GM21723 (cell line): ENCODE results near the gene DRC3.
"Not testable (repeated sequence)": the region's sequence is repeated elsewhere in the genome, so short reads cannot be mapped to it uniquely, and the experiment has no call there.

Experiments
- ATAC-seq: cut with Tn5 transposase; IDR thresholded peaks from one replicate; pipeline ENCODE4 v1.9.1; 2021; ENCODE audit warnings: mild to moderate bottlenecking, moderate library complexity; ENCODE audit not compliant: unreplicated experiment

Gene DRC3

GRCh38 chr17:17990282-17990681 lies 17.6 kb downstream of the DRC3 start:
- ATAC-seq, result no peak

- ATAC-seq, result no peak
Measured at GRCh38 chr17:17993366-17993765, 20.7 kb downstream of the DRC3 start.

- ATAC-seq, result no peak
Measured at GRCh38 chr17:17993852-17994251, 21.2 kb downstream of the DRC3 start.

- ATAC-seq, result no peak
Measured at GRCh38 chr17:17994271-17995069, 21.8 kb downstream of the DRC3 start.

- not testable (repeated sequence) for ATAC-seq
Measured at GRCh38 chr17:17995887-17996286, 23.2 kb downstream of the DRC3 start.

- no peak for ATAC-seq
Measured at GRCh38 chr17:17998934-17999333, 26.3 kb downstream of the DRC3 start.

- no peak for ATAC-seq
Measured at GRCh38 chr17:17999364-18000029, 26.8 kb downstream of the DRC3 start.

- ATAC-seq, result no peak
Measured at GRCh38 chr17:18000030-18000408, 27.4 kb downstream of the DRC3 start.

- ATAC-seq, result no peak
Measured at GRCh38 chr17:18002171-18002570, 29.5 kb downstream of the DRC3 start.

GRCh38 chr17:18004345-18004744 lies 31.7 kb downstream of the DRC3 start:
- no peak for ATAC-seq

- ATAC-seq, result no peak
Measured at GRCh38 chr17:18004884-18005305, 32.2 kb downstream of the DRC3 start.

- no peak for ATAC-seq
Measured at GRCh38 chr17:18005496-18005895, 32.8 kb downstream of the DRC3 start.

GRCh38 chr17:18006495-18007239 lies 34.0 kb downstream of the DRC3 start:
- no peak for ATAC-seq

GRCh38 chr17:18008496-18009268 lies 36.0 kb downstream of the DRC3 start:
- no peak for ATAC-seq

GRCh38 chr17:18009609-18010420 lies 37.2 kb downstream of the DRC3 start:
- ATAC-seq, result no peak

GRCh38 chr17:18011286-18011685 lies 38.6 kb downstream of the DRC3 start:
- ATAC-seq, result no peak

GRCh38 chr17:18014006-18014405 lies 41.3 kb downstream of the DRC3 start:
- no peak for ATAC-seq

- no peak for ATAC-seq
Measured at GRCh38 chr17:18015593-18015992, 42.9 kb downstream of the DRC3 start.

GRCh38 chr17:18016426-18016825 lies 43.8 kb downstream of the DRC3 start:
- ATAC-seq, result no peak

- no peak for ATAC-seq
Measured at GRCh38 chr17:18017958-18018357, 45.3 kb downstream of the DRC3 start.
